Retina (tissue), 1 donor: Measurements from ENCODE around the gene ABCG5.
A peak's percentile ranks its signal among the peaks of the same experiment; 100 is the strongest.

Source experiments
- DNase-seq: peaks from one replicate; pipeline ENCODE4 v3.0.0-alpha.2; 2016

Gene ABCG5

DNA sequence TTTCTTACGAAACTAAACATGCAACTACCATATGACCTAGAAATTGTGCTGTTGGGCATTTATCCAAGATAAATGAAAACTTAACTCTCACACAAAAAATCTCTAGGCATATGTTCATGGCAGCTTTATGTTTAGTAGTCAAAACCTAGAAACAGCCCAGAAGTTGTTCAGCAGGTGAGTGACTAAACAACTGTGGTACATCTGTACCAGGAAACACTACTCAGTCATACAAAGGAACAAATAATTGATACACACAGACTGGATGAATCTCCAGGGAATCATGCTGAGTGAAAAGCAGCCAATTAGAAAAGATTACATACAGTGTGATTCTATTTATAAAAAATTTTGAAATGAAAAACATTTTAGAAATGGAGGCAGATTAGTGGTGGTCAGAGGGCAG is 35.5 kb downstream of the ABCG5 start:
- DNase-seq: no peak

DNA sequence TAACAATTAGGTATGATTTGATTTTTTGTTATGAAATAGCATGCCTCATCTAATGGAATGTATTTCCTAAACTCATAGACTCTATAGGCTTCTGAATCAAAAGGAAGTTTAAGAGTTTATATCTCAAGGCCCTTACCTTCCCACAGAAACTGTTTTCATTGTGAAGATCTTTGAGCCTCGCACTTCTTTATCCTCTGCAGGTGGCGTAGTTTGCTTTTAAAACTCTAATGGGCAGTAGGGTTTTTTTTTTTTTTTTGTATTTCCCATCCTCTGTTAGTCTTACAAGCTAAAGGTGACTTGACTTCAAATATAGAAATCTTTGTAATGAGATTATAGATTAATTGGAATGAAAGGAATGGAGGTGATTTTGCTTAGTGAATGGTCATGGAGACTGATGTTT is 36.5 kb downstream of the ABCG5 start:
- DNase-seq: no peak

- no peak for DNase-seq
Measured at GRCh38 chr2:43800894-43801293, 37.7 kb downstream of the ABCG5 start.

DNA sequence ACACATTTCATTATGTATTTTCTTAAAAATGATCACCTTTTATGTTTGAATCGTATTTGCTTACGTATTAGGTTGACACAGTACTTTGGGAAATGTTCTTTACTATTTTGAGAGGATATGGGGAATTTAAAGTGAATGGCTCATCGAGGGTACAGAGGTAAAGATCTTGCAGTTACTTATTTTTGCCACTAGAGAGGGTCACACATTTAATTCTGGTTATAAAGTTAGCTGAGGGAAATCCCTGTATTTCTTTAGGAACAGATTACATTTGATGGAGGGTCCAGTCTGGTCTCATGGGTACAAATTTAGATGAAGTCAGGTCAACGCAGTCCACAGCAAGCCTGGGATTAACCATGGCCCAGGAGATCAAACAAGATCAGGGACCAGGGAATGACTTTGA is 40.3 kb downstream of the ABCG5 start:
- DNase-seq: no peak

DNA sequence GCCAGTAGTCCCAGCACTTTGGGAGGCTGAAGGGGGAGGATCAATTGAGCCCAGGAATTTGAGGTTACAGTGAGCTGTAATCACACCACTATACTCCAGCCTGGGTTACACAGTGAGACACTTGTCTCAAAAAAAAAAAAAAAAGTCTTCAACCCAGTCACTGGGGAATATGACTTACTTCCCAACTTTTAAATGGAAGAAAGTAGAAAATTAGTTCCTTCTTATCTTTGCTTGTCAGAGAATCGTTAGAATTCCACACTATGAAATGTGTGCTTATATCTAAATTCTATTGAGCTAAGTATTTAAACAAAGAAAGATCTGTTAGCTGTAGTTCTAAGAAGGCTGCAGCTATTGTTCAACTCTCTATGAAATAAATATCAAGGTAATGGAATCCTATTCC is 42.4 kb downstream of the ABCG5 start:
- no peak for DNase-seq

- DNase-seq: no peak
Measured at GRCh38 chr2:43794956-43795355, 43.7 kb downstream of the ABCG5 start.

GRCh38 chr2:43792653-43793052 is 46.0 kb downstream of the ABCG5 start:
- DNase-seq: no peak

GRCh38 chr2:43791035-43791765 is 47.4 kb downstream of the ABCG5 start:
- peak; percentile 64 for DNase-seq

GRCh38 chr2:43790147-43790546 is 48.5 kb downstream of the ABCG5 start:
- no peak for DNase-seq

DNA sequence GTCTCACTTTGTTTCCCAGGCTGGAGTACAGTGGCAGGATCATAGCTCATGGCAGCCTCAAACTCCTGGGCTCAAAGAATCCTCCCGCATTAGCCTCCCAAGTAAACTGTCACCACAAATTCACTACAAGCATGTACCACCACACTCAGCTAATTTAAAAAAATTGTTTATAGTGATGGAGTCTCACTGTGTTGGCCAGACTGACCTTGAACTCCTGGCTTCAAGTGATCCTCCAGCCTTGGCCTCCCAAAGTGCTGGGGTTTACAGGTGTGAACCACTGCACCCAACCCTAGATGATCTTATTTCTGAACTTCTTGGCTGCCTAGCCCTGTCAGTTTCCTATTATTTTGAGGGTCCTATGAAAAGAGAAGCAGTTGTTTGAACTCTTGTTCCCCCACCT is 50.0 kb downstream of the ABCG5 start:
- no peak for DNase-seq

DNA sequence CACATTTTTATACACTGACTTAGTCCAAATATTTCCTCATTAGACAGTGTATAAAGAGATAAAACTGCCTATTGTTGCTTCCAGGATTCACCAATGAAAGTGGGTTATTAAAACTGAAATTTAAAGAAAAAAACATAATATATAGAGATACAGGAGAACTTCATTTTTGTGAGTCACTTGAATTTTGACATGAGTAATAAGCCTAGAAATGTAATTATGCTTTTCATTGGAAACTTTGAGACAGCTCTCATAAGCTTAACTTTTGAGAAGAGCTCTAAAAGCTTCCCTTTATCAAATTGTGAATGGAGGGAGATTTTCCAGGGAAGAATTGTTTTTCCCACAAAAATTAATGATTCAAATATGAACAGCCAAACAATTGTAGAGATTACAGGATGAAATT is 50.7 kb downstream of the ABCG5 start:
- no peak for DNase-seq

DNA sequence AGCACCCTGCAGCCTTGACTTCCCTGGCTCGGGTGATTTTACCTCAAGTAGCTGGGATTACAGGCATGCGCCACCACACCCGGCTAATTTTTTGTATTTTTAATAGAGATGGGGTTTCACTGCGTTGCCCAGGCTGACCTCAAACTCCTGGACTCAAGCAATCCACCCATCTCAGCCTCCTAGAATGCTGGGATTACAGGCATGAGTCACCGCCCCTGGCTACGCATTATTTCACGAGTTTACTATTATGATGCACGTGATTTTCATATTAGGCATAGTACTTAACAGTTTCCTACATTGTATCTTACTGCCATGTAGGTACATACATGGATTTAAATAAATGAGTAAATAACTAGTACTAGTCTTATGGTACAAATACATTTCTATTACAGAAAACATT is 60.4 kb downstream of the ABCG5 start:
- DNase-seq: no peak

DNA sequence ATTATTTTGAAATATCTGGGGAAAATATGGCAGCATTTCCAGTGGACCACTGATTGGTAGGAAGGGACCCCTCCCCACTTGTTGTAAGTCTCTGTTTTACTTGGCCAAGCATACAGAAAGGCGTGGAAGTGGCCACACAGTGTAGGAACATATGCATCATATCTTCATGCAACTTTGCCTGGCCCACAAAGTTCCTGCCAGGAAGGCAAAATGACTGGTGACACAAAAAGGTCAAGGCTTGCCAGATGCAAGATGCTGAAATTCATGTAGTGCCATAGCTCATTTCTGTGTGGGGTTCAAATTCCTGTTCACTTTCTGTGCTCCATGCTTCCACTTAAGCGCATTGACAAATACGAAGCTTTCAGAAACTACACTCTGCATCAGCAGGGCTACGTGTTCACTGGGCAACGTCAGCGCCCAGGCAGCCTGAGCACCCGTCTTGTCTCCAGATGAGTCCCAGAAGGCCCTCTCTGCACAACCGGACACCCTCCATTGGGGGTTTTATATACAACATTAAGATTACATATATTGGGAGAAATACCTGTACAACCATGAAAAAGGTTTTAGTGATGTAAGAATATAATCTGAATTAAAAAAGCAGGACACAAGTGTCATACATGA is 61.2 kb downstream of the ABCG5 start:
- DNase-seq: no peak

DNA sequence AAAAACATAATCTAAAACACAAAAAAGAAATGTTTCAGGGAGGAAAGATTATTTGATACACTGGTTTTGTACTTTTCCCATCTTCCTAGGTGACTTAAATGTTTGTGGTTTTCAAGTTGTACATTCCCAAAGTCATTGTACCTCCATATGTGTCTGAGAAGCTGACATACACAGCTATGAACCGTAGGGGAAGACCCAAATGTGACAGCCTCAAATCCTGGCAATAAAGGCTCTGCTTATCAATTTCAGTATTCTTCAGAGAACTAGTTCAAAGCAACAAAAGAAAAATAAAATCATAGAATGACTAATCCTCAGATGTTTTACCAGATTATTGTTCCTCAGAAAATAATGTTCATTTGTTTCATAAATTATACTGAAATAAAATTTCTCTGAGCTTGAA is 62.3 kb downstream of the ABCG5 start:
- DNase-seq: no peak

GRCh38 chr2:43774617-43775016 is 64.0 kb downstream of the ABCG5 start:
- no peak for DNase-seq

DNA sequence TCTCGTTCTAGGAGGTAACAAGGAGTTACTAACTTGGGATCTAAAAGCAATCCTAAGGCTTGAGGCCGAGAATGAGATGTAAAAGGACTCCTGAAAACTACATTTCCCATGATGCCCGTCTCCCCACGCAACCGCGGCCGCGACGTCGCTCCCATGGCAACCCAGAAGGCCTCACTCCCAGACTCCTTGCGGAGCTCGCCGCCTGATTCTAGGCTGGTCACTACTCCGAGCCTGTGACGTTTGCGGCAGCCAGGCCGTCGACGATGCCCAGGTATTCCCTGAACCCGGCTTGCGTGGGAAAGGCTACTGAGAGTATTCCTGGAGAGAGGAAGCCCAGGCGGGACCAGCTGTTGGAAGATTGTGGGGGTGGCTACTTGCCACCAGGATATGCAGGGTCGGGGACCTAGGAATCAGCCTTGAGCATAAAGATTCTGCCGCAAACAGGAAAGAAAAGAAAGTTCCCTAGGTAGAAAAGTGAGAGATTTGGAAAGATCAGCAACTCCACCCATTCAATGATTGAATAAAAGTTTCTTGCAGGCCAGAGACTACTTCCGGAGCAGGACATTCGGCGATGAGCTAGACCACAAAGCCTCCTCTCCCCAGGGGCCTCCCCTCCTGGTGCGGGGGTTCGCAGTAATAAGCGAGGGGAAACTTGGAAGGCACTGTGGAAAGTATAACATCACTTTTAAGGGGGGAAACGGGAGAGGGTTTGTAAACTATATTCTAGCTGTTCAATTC is 64.6 kb downstream of the ABCG5 start, which contains the start of gene DYNC2LI1:
DYNC2LI1 (plus strand) TSS at position 164 of the 738 bp plus-strand sequence; CDS start at position 264, 100 bp downstream.
- peak; percentile 94 for DNase-seq

GRCh38 chr2:43766006-43766405 is 72.6 kb downstream of the ABCG5 start:
- DNase-seq: no peak

DNA sequence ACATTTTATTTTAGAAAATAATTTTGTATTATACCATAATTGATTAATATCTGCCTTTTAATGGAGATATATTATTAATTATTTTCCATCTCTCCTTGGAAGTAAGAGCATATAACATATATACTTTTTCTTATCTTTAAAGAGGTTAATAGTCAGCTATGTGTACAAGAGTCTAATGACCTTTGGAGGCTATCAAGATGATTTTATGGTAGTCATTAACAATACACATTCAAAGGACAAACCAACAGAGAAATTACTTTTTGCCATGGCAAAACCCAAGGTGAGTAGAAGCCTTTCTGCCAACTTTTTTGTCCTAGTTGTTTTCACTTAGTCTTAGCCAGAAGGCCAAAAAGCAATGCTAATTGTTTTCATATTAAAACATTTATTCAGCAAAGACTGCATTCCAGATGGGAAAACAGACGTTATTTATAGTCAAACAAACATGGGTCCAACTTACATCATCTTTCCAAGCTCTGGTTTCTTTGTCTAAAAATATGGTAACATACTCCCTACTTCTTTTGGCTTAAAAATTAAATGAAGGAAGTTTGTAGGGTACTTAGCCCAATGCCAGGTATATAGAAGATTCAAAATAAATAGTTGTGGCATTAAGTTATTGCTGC is 74.4 kb downstream of the ABCG5 start:
- no peak for DNase-seq

GRCh38 chr2:43763091-43763490 is 75.5 kb downstream of the ABCG5 start:
- DNase-seq: no peak
